Right lobe of liver (tissue), 6 donors: ENCODE results near the gene PHTF1. TPM values are rescaled to one million over a fixed set of nuclear protein-coding genes. Genes with fewer than 3 reads are reported as not detected.

Source experiments
- ATAC-seq, 4 donors: fragments of 200-7000 bp; cut with Tn5 transposase; one replicate each; pipeline ENCODE4 v1.9.1; 2020; ENCODE audit warnings: mild to moderate bottlenecking in 4 of 4, moderate library complexity in 4 of 4
- DNase-seq, 3 donors: peaks; one replicate each; pipeline ENCODE4 v3.0.0-alpha.2; 2020
- H3K27ac ChIP-seq, 3 donors: fragments of 200-600 bp; one replicate each; pipeline ENCODE4 v1.8.0; 2022
- H3K27me3 ChIP-seq, 2 donors: fragments of 200-600 bp; one replicate each; pipeline ENCODE4 v1.8.0; 2022
- H3K36me3 ChIP-seq, 4 donors: fragments of 200-600 bp; sonication (generic) in 1 of 4; one replicate each; pipeline versions ENCODE4 v1.5.1 to v1.8.0; 2017 to 2022; ENCODE audit warnings: control low read depth in 1 of 4
- H3K4me1 ChIP-seq, 4 donors: fragments of 200-600 bp; sonication (generic) in 1 of 4; one replicate each; pipeline versions ENCODE4 v1.5.1 to v1.8.0; 2017 to 2022; ENCODE audit warnings: control low read depth in 1 of 4
- H3K4me3 ChIP-seq, 3 donors: fragments of 200-600 bp; one replicate each; pipeline ENCODE4 v1.8.0; 2022
- H3K9me3 ChIP-seq, 4 donors: fragments of 200-600 bp; sonication (generic) in 1 of 4; one replicate each; pipeline versions ENCODE4 v1.5.1 to v1.8.0; 2017 to 2022; ENCODE audit warnings: control low read depth in 1 of 4
- POLR2A ChIP-seq: fragments of 450-650 bp; IDR thresholded peaks from one replicate; pipeline ENCODE4 v1.6.1; 2017; ENCODE audit warnings: antibody characterized with exemption, mild to moderate bottlenecking
- WGBS: methylation state at CpG from one replicate; pipeline ENCODE4 v1.1.6; 2018; ENCODE audit warnings: low coverage, low lambda C conversion rate; ENCODE audit not compliant: insufficient coverage; ENCODE audit errors: missing lambda C conversion rate; 5-methylcytosine and 5-hydroxymethylcytosine counted together
- intact Hi-C, 2 donors: fragments of 100-400 bp; cut with DNase I; formaldehyde crosslinking; loops; one replicate each; pipeline versions ENCODE4 v1.11.2 to v1.14.1; 2022
- total RNA-seq, 6 experiments: library from RNA; depleted of rRNA in 2 of 6; stranded (reverse); fragments of >200 nt in 2 of 6; fragmentation: NEBNext Ultra II Directional in 3 of 6; extraction: Animal tissue kit (Norgen Biotek cat#: 25700) in 3 of 6; gene quantifications; one replicate each; pipeline versions ENCODE4 v1.1.0 to v1.2.4, GENCODE V29; 2016 to 2023
- TF ChIP-seq, protein P1 (sequence below), 4 donors: fragments of 200-600 bp in 3 of 4; fragments of 450-650 bp in 1 of 4; IDR thresholded peaks; one replicate each; pipeline versions ENCODE4 v1.5.1 to v1.8.0; 2016 to 2022; ENCODE audit warnings: antibody characterized with exemption in 4 of 4, mild to moderate bottlenecking in 2 of 4
- donor health status: DM: no; HTN: yes; CAD: no.
- donor health status: DM: no; HTN: no; CAD: no.
- donor health status: DM: no; HTN: no; CAD: no.
- donor health status: DM: no; HTN: yes; CAD: no.
- donor health status: DM: no; HTN: yes; CAD: no.

Gene PHTF1
- total RNA-seq, 6 experiments from 2014 or later: 4.7 to 8.7 (median 6.1) TPM

DNA sequence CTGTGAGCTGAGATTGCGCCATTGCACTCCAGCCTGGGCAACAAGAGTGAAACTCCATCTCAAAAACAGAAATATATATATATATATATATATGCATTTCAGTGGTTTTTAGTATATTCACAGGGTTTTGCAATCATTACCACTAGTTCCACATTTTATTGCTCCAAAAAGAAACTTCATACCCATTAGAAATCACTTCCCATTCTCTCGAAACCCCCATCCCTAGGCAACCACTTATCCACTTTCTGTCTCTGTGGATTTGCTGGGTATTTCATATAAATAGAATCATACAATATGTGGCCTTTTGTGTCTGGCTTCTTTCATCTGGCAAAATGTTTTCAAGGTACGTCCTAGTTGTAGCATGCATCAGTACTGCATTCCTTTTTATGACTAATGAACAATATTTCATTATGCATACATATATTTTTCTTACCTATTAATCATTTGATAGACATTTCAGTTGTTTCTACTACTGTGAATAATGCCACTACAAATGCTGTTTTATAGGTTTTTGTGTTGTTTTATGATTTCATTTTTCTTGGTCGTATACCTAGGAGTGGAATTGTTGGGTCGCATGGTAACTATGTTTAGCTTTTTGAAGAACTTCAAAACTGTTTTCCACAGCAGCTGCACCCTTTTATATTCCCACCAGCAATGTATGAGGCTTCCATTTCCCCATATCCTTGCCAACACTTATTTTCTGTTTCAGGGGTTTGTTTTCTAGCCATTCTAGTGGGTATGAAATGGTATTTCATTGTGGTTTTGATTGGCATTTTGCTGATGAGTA is 95.9 kb downstream of the PHTF1 start:
- intact Hi-C loops: no loop called here
- no peak overlapping the region for H3K4me3 ChIP-seq
- H3K4me1 ChIP-seq: no peaks in the 10 kb centered on the region
- no peak overlapping the region for H3K27ac ChIP-seq
- no peaks in the 10 kb centered on the region for H3K9me3 ChIP-seq
- DNase-seq (no peak), ATAC-seq (no peak)
- 87% methylated on average over 5 of the region's 5 CpGs for whole genome bisulfite sequencing
- H3K36me3 ChIP-seq: peaks cover 0 to 5% (median 0%) of the 10 kb centered on the region in 4 donors
- no peak for TF ChIP-seq POLR2A
- no peaks in the 10 kb centered on the region for H3K27me3 ChIP-seq

DNA sequence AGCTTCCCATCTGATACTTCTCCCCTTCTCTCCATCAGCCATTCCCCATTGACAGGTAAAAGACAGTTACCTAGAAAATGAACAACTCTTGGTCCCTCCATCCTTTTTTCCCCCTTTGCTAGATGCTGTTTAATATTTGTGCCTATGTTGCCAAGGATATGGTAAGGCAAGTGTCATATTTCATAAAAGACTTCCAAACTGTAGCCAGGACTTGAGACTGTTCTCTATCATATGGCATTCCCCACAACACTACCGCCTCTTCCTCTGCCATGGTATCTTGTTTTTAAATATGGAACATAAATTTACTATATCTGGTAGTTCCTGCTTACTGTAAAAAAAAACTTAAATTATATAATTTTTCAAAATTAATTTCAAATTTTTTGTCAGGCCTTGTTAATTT is 97.2 kb downstream of the PHTF1 start:
- no peaks in the 10 kb centered on the region for H3K27me3 ChIP-seq
- no peaks in the 10 kb centered on the region for H3K9me3 ChIP-seq
- H3K4me3 ChIP-seq: no peak overlapping the region
- 87% methylated on average over 1 of the region's 1 CpG for WGBS
- DNase-seq (no peak), ATAC-seq (no peak)
- peaks cover 0 to 5% (median 0%) of the 10 kb centered on the region in 4 donors for H3K36me3 ChIP-seq
- TF ChIP-seq POLR2A: no peak
- TF ChIP-seq, protein P1, sequence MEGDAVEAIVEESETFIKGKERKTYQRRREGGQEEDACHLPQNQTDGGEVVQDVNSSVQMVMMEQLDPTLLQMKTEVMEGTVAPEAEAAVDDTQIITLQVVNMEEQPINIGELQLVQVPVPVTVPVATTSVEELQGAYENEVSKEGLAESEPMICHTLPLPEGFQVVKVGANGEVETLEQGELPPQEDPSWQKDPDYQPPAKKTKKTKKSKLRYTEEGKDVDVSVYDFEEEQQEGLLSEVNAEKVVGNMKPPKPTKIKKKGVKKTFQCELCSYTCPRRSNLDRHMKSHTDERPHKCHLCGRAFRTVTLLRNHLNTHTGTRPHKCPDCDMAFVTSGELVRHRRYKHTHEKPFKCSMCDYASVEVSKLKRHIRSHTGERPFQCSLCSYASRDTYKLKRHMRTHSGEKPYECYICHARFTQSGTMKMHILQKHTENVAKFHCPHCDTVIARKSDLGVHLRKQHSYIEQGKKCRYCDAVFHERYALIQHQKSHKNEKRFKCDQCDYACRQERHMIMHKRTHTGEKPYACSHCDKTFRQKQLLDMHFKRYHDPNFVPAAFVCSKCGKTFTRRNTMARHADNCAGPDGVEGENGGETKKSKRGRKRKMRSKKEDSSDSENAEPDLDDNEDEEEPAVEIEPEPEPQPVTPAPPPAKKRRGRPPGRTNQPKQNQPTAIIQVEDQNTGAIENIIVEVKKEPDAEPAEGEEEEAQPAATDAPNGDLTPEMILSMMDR (IDR thresholded peaks at IDR 0.05): no peak
- no peak overlapping the region for H3K27ac ChIP-seq
- intact Hi-C loops: no loop called here
- H3K4me1 ChIP-seq: no peaks in the 10 kb centered on the region

DNA sequence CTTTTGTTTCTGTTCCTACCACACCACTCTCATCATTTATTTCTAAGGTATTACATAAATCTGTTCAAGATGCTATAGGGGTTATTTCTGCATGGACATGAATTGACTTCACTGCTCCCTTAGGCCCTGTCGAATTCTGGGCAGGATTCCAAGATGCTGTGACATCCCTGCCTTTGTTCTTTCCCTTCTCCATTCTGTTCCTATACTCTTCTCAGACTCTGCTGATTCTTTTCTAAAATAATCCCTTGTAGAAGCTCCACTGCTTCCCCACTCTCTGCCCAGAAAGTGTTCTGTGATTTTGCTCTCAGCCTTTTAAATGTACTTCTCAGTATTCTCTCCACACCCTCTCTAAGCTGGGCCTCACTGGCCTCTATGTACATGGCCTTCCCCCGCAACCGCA is 99.2 kb downstream of the PHTF1 start:
- DNase-seq: no peak
- peaks cover 0 to 5% (median 0%) of the 10 kb centered on the region in 4 donors for H3K36me3 ChIP-seq
- no peaks in the 10 kb centered on the region for H3K4me1 ChIP-seq
- no peak for ATAC-seq
- WGBS: 61% methylated on average over 3 of the region's 3 CpGs
- intact Hi-C loops: no loop called here
- no peak overlapping the region for H3K4me3 ChIP-seq
- H3K27me3 ChIP-seq: no peaks in the 10 kb centered on the region
- H3K27ac ChIP-seq: no peak overlapping the region
- H3K9me3 ChIP-seq: no peaks in the 10 kb centered on the region
- TF ChIP-seq POLR2A: no peak
- TF ChIP-seq, protein P1 (IDR thresholded peaks at IDR 0.05): no peak

DNA sequence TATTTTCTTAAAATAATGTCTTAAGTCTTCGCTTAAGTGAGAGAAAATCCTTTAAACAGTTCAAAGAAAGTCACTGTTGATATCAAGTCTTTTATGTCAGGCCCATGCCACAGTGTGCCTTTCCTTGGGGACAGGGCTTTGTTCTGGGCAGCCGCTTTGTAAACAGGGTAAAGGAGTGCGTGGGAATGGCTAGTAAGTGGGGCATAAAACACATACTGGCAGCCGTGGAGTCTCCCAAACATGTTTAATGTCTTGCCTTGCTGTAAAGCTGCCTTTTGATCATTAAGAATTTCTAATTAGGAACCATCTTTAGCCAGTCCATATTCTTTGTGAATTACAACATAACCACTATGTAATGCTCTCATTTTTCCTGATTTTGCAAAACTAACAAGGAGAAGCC is 99.7 kb downstream of the PHTF1 start:
- 86% methylated on average over 4 of the region's 4 CpGs for WGBS
- peaks cover 0 to 5% (median 0%) of the 10 kb centered on the region in 4 donors for H3K36me3 ChIP-seq
- H3K27ac ChIP-seq: no peak overlapping the region
- intact Hi-C loops: no loop called here
- DNase-seq: no peak
- no peaks in the 10 kb centered on the region for H3K9me3 ChIP-seq
- no peak for ATAC-seq
- H3K4me1 ChIP-seq: no peaks in the 10 kb centered on the region
- H3K4me3 ChIP-seq: no peak overlapping the region
- H3K27me3 ChIP-seq: no peaks in the 10 kb centered on the region
- TF ChIP-seq, protein P1 (IDR thresholded peaks at IDR 0.05): no peak
- TF ChIP-seq POLR2A: no peak

DNA sequence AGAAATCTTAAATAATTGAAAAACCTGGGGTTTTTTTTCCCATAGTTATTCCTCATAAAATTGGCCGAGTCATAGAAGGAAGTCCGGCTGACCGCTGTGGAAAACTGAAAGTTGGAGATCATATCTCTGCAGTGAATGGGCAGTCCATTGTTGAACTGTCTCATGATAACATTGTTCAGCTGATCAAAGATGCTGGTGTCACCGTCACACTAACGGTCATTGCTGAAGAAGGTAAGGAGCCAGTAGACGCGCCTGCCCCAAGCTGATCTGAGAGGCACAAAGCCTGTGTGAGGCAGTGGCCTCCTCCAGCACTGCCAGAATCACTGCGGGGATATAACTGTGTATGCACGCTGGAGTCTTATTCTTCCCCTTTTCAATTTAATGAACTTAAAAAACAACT is 100.3 kb downstream of the PHTF1 start:
- Histone ChIP-seq H3K27me3 (no peaks in the 10 kb centered on the region), H3K27ac (no peak overlapping the region), H3K36me3 (peaks cover 0 to 5% (median 1%) of the 10 kb centered on the region in 4 donors), H3K4me3 (no peak overlapping the region), H3K4me1 (no peaks in the 10 kb centered on the region), H3K9me3 (no peaks in the 10 kb centered on the region)
- TF ChIP-seq, protein P1 (IDR thresholded peaks at IDR 0.05): no peak
- TF ChIP-seq POLR2A: no peak
- ATAC-seq (peak in 3 of 4 donors; percentile 22 to 53 (median 45)), DNase-seq (no peak)
- 85% methylated on average over 9 of the region's 9 CpGs for WGBS
- intact Hi-C loops: no loop called here
